Inflammatory macrophage (primary cell): ENCODE results near the gene PLAAT3.
"Not testable (repeated sequence)": the region's sequence is repeated elsewhere in the genome, so short reads cannot be mapped to it uniquely, and the experiment has no call there.

ENCODE experiments used
- DNase-seq, 2 donors: peaks; one replicate each; pipeline ENCODE4 v3.0.0-alpha.2; 2020 to 2022

The PLAAT3 gene

GRCh38 chr11:63564784-63565350 lies 49.4 kb downstream of the PLAAT3 start:
- no peak for DNase-seq

DNA sequence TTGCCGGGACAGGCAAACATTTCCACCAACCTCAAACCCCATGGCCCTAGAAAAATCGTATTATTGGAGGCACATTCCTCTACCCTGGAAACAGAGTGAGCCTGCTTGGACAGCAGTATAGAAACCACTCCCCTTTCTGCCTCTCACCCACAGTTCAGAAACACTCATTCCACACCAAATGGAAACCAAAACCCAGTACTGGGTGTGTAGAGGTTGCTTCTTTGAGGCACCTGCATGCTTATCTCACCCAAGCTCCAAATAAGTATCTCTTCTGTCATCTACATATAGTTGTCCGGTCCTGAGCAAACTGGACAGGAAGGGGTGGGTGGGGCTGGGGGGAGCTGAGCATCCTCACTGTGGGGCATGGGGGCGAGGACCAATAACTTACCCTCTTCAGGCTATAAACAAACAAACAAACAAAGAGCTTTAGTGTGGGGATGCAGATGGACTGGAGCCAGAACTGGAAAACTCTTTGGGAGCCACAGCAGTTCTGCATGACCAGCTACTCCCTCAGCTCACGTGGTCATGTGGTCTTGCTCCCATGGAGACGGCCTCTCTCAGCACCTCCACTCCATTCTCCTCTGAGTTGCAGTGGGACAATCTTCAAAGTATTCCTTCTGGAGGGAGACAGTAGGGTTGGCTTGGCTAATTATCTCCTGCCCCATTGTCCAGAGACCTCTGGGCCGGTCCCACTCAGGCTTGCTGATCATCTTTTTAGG lies 50.0 kb downstream of the PLAAT3 start:
- no peak for DNase-seq

- no peak for DNase-seq
Measured at GRCh38 chr11:63563201-63564055, 50.8 kb downstream of the PLAAT3 start, which contains the start of gene PLAAT2. Gene PLAAT2 (minus strand): TSS chr11:63563379. CDS start chr11:63563324, 55 bp downstream.

DNA sequence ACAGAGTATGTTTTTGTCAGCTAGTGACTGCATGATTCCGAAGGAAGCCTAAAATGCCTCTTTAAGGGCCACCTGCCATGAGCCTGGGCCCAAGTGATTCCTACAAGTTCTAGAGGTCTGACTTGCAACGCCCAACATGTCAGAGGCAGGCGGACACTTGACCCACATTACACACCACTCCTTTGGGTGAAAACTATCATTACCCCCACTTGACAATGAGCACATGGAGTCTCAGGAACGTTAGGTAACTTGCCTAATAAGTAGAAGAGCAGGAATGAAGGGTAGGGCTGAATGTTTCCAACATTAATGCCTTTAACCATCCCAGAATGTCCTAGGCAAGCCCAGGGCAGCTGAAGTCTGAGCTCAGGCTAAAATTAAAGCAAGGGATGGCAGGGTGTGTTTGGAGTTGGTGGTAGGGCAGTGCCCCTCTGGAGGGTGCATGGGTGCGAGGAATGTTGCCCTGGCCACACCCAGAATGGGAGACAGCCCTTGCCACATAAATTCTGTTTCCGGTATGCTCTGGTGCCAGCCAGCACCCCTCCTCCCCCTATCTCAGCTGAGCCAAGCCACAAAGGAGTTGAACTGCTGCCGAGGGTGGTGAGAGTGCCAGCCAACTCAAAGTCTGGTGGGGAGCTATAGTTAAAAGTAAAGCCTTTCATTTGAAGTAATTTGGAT lies 53.6 kb downstream of the PLAAT3 start:
- no peak for DNase-seq

GRCh38 chr11:63558459-63559157 lies 55.6 kb downstream of the PLAAT3 start:
- no peak for DNase-seq

GRCh38 chr11:63557570-63557969 lies 56.7 kb downstream of the PLAAT3 start:
- no peak for DNase-seq

DNA sequence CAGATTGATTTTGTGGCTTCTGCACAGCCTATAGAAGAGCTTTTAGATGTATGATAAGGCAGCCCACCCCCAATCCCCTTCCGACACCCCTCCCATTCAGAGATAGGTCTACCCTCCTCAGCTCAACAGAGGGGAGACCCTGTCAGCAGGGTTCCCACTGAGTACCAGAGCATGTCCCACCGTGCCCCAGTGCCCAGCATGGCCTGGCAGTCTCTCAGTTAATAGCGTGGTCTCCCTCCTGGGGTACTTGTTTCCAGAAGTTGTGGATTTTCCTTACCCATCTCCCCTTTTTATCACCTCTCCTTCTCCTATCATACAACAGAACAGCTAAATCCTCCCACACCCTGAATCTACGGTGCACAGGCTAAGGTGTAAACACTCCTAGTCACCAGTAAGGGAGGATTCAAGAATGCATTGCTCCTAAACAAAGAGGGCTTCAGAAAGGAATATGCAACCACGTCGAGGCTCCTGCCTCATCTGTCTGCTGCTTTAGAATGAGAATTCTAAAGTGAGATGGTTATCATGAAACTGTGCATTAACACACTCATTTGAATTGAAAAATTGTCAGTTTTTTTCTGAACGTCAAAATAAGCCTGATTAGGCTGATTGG lies 57.7 kb downstream of the PLAAT3 start:
- no peak for DNase-seq

- DNase-seq: no peak
Measured at GRCh38 chr11:63554877-63555223, 59.4 kb downstream of the PLAAT3 start.

GRCh38 chr11:63553759-63554158 lies 60.5 kb downstream of the PLAAT3 start:
- DNase-seq: no peak

DNA sequence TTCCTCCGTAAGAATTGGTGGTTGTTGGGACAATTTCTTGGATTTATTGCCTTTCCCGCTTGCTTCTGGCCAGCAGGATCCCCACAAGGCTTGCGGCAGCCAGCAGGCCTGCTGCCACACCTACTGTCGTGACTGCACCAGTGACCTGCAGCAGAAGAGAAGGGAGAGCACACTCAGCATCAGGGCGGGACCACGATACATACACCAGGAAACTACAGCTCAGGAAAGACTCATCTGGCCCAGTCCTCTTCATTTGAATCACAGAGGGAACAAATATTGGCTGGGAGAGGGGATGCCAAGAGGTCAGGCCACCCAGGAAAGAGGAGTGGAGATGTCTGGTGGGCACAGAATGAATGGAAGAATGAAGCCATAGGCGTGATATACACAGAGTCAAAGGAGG lies 61.3 kb downstream of the PLAAT3 start:
- DNase-seq: no peak

DNA sequence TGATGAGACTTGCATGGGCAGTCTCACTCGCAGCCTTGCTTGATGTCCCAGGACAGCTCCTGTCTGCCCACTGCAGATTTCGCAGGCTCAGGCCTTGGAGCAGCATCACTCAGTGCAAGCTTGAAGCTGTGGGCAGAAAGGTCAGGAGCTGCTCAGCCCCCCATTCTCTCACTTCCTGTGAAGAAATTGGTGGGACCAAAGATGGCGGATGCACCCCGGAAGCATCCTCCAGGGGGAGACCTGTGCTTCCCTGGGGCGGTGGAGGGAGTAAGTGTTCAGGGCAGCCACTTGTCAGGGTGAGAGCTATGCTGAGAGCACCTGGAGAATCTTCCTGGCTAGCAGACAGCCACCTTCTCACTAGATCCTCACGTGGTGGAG lies 62.4 kb downstream of the PLAAT3 start:
- DNase-seq: no peak

DNA sequence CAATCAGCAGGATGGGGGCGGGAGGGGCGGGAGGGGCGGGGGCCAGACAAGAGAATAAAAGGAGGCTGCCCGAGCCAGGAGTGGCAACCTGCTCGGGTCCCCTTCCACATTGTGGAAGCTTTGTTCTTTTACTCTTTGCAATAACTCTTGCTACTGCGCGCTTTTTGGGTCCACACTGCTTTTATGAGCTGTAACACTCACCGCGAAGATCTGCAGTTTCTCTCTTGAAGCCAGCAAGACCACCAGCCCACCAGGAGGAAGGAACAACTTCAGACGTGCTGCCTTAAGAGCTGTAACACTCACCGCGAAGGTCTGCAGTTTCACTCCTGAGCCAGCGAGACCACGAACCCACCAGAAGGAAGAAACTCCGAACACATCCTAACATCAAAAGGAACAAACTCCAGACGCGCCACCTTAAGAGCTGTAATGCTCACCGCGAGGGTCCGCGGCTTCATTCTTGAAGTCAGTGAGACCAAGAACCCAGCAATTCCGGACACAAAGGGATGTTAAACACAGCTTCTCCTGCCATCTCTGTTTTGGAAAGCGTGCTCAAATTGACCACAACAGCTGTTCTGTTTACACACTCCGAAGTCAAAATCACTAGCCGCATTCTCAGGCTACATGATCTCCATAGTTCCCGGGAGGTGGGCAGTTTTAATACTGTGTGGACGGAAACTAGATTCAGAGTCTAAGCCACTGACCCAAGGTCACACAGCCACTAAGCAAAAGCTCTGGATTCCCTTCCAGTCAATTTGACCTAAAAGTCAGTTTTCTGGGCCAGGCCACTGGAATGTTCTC lies 62.9 kb downstream of the PLAAT3 start:
- DNase-seq: no peak

- DNase-seq: not testable (repeated sequence)
Measured at GRCh38 chr11:63550156-63550700, 64.0 kb downstream of the PLAAT3 start.

GRCh38 chr11:63549411-63549810 lies 64.8 kb downstream of the PLAAT3 start:
- DNase-seq: no peak

- DNase-seq: no peak
Measured at GRCh38 chr11:63548178-63548577, 66.1 kb downstream of the PLAAT3 start.

GRCh38 chr11:63547061-63547460 lies 67.2 kb downstream of the PLAAT3 start:
- no peak for DNase-seq

- DNase-seq: peak; percentile 34 to 43
Measured at GRCh38 chr11:63543711-63544110, 70.5 kb downstream of the PLAAT3 start.

- not testable (repeated sequence) for DNase-seq
Measured at GRCh38 chr11:63542506-63542905, 71.7 kb downstream of the PLAAT3 start.

DNA sequence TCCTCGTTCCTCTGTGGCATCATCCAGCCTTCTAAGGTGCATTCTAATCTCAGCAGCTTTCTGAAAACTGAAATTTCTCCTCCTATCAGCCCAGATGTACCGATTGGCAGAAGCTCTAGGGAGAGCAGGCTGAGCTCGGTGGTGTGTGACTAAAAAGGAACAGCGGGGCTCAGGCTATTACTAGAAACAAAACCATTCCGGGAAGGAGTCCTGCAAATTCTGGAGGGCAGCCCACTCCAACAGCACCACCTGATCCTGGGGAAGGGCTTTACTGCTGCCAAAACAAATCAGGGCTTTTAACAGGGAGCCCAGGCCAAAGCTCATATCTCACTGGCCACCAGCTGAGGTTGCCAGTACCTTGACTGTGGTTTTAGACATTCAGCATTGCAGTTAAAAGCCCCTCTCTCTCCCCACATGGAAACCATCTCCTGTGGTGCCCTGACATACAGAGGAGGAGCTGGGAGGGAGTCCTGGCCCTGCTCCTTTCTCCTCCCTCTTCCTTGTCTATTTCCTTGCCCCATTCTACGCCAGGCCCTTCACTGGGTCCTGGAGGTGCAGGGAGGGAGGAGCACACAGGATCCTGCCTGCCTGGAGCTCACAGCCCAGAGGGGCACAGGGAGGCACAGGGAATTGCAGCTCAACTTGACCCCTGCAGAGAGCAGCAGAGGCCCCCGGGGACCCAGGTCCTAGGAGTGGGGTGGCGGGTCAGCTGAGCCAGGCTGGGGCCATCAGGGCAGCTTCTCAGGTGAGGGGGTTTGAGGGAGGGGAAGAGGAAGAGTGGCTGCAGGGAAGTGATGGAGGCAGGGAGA lies 76.7 kb downstream of the PLAAT3 start:
- peak in 1 of 2 donors; percentile 10 for DNase-seq
